ENCODE data around the gene OR5P2. TPM values are rescaled to one million over a fixed set of nuclear protein-coding genes. Genes with fewer than 3 reads are reported as not detected.
"Not testable (repeated sequence)": the region's sequence is repeated elsewhere in the genome, so short reads cannot be mapped to it uniquely, and the experiment has no call there.

The OR5P2 gene
- total RNA-seq (2014; rRNA removed; shearing (Covaris generic)) = not detected in 2 replicates

GRCh38 chr11:7796842-7797241, at the start of gene OR5P2:
OR5P2 (minus strand) TSS chr11:7796942; CDS start chr11:7796942, 0 bp downstream.
- no peak for DNase-seq (ENCODE audit: low spot score)

- DNase-seq (ENCODE audit: low spot score) = no peak
Measured at GRCh38 chr11:7846003-7846402, 49.3 kb upstream of the OR5P2 start.

- no peak for DNase-seq (ENCODE audit: low spot score)
Measured at GRCh38 chr11:7844986-7845385, 48.2 kb upstream of the OR5P2 start.

GRCh38 chr11:7844521-7844920, 47.8 kb upstream of the OR5P2 start:
- DNase-seq (ENCODE audit: low spot score) = no peak

- DNase-seq (ENCODE audit: low spot score) = no peak
Measured at GRCh38 chr11:7840578-7840977, 43.8 kb upstream of the OR5P2 start.

GRCh38 chr11:7833527-7833926, 36.8 kb upstream of the OR5P2 start:
- DNase-seq (ENCODE audit: low spot score) = no peak

- no peak for DNase-seq (ENCODE audit: low spot score)
Measured at GRCh38 chr11:7830740-7831139, 34.0 kb upstream of the OR5P2 start, which contains the start of gene OR5P3. OR5P3 (minus strand) TSS chr11:7830840.

- DNase-seq (ENCODE audit: low spot score) = no peak
Measured at GRCh38 chr11:7826324-7826723, 29.6 kb upstream of the OR5P2 start.

GRCh38 chr11:7820417-7820816, 23.7 kb upstream of the OR5P2 start:
- not testable (repeated sequence) for DNase-seq (ENCODE audit: low spot score)

- DNase-seq (ENCODE audit: low spot score) = not testable (repeated sequence)
Measured at GRCh38 chr11:7814897-7815296, 18.2 kb upstream of the OR5P2 start.

GRCh38 chr11:7810301-7810700, 13.6 kb upstream of the OR5P2 start:
- not testable (repeated sequence) for DNase-seq (ENCODE audit: low spot score)

GRCh38 chr11:7793233-7793632, 3.5 kb downstream of the OR5P2 start:
- no peak for DNase-seq (ENCODE audit: low spot score)

GRCh38 chr11:7787239-7787638, 9.5 kb downstream of the OR5P2 start:
- DNase-seq (ENCODE audit: low spot score) = no peak

GRCh38 chr11:7775689-7776088, 21.1 kb downstream of the OR5P2 start:
- peak; percentile 40 for DNase-seq (ENCODE audit: low spot score)

GRCh38 chr11:7764301-7764700, 32.4 kb downstream of the OR5P2 start:
- not testable (repeated sequence) for DNase-seq (ENCODE audit: low spot score)

GRCh38 chr11:7759010-7759409, 37.7 kb downstream of the OR5P2 start:
- no peak for DNase-seq (ENCODE audit: low spot score)

GRCh38 chr11:7749456-7749855, 47.3 kb downstream of the OR5P2 start:
- DNase-seq (ENCODE audit: low spot score) = no peak

Other genes starting within 250 kb of the OR5P2 start
- 0.13 and 2.5 TPM in 2 replicates for gene CYB5R2, start 123.4 kb downstream of the OR5P2 start, total RNA-seq (2014; rRNA removed; shearing (Covaris generic))
- not detected in 2 replicates for gene OVCH2, start 90.5 kb downstream of the OR5P2 start, total RNA-seq (2014; rRNA removed; shearing (Covaris generic))
- gene OR5P3, start 33.9 kb upstream of the OR5P2 start, total RNA-seq (2014; rRNA removed; shearing (Covaris generic)) = not detected in 2 replicates
- not detected in 2 replicates for gene OR10A6, start 134.3 kb upstream of the OR5P2 start, total RNA-seq (2014; rRNA removed; shearing (Covaris generic))
- gene OR10A3, start 144.8 kb upstream of the OR5P2 start, total RNA-seq (2014; rRNA removed; shearing (Covaris generic)) = not detected in 2 replicates
- not detected in 2 replicates for gene NLRP10, start 168.5 kb upstream of the OR5P2 start, total RNA-seq (2014; rRNA removed; shearing (Covaris generic))
- 485 and 679 TPM in 2 replicates for gene EIF3F, start 190.4 kb upstream of the OR5P2 start, total RNA-seq (2014; rRNA removed; shearing (Covaris generic))